HUES6 (cell line): ENCODE measurements around the gene ZNF207.
"Not testable (repeated sequence)": the region's sequence is repeated elsewhere in the genome, so short reads cannot be mapped to it uniquely, and the experiment has no call there.

Experiments
- H3K27ac ChIP-seq: 2 replicates; pipeline ENCODE4 v1.7.0; 2013; ENCODE audit warnings: low read depth, mild to moderate bottlenecking, low read length, inconsistent platforms
- H3K27me3 ChIP-seq: 2 replicates; pipeline ENCODE4 v1.6.1; 2013; ENCODE audit warnings: low read length; ENCODE audit not compliant: control insufficient read depth, insufficient read depth
- H3K36me3 ChIP-seq: 2 replicates; pipeline ENCODE4 v1.6.1; 2013; ENCODE audit warnings: low read length; ENCODE audit not compliant: control insufficient read depth, insufficient read depth
- H3K4me1 ChIP-seq: 2 replicates; pipeline ENCODE4 v1.6.1; 2013; ENCODE audit warnings: low read length; ENCODE audit not compliant: control insufficient read depth, insufficient read depth
- H3K4me3 ChIP-seq: 2 replicates; pipeline ENCODE4 v1.5.1; 2013; ENCODE audit warnings: low read depth, low read length
- H3K9ac ChIP-seq: one replicate; pipeline ENCODE4 v1.6.1; 2013; ENCODE audit warnings: mild to moderate bottlenecking, low read length
- H3K9me3 ChIP-seq: 2 replicates; pipeline ENCODE4 v1.6.1; 2013; ENCODE audit warnings: low read depth, low read length; ENCODE audit not compliant: control insufficient read depth, insufficient read depth

Gene ZNF207

DNA sequence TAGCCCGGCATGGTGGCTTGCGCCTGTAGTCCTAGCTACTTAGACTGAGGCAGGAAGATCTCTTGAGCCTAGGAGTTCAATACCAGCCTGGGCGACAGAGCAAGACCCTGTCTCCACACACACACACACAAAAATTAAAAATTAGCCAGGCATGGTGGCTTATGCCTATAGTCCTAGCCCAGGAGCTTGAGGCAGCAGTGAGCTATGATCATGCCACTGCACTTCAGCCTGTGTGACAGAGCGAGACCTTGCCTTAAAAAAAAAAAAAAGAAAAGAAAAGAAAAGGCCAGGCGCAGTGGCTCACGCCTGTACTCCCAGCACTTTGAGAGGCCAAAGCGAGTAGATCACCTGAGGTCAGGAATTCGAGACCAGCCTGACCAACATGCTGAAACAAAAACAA lies 31.9 kb upstream of the ZNF207 start:
- Histone ChIP-seq H3K4me3 (no peak overlapping the region), H3K27ac (no peak overlapping the region), H3K9ac (no peak overlapping the region)

DNA sequence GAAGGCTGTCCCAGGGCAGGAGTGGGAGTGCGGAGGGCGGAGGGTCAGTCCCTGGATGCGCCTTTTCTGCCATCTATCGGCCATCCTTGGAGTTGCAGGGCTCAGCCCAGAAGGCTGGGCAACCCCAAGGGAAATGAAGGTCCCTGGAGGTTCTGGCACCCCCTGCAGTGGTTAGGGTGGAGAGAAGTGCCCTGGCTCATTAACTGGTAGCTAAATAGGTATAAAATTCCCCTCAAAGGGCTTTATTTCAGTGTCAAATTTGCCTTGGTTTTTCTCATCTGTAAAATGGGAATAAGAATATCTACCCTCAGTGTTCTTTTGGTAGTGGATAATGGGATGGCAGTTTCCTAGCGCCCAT lies 30.4 kb upstream of the ZNF207 start:
- Histone ChIP-seq H3K36me3 (no peaks in the 10 kb centered on the region), H3K27me3 (no peaks in the 10 kb centered on the region), H3K4me3 (no peak overlapping the region), H3K9ac (no peak overlapping the region), H3K27ac (no peak overlapping the region), H3K9me3 (no peaks in the 10 kb centered on the region), H3K4me1 (peaks cover 33% of the 10 kb centered on the region)

More for the DNA sequence above, 31.9 kb upstream of the ZNF207 start:
- no peaks in the 10 kb centered on the region for H3K27me3 ChIP-seq
- no peaks in the 10 kb centered on the region for H3K36me3 ChIP-seq
- H3K9me3 ChIP-seq = no peaks in the 10 kb centered on the region
- peaks cover 19% of the 10 kb centered on the region for H3K4me1 ChIP-seq

DNA sequence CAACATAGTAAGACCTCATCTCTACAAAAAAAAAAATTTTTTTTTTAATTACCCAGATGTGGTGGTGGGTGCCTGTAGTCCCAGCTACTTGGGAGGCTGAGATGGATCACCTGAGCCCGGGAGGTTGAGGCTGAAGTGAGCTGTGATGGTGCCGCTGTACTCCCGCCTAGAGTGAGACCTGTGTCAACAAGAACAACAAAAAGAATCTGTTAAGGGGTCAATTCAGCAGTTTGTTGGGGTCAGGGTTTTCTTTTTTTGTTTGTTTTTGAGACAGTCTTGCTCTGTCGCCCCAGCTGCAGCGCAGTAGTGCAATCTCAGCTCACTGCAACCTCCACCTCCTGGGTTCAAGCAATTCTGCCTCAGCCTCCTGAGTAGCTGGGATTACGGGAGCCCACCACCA lies 29.9 kb upstream of the ZNF207 start:
- H3K27ac ChIP-seq, H3K36me3 ChIP-seq, H3K4me3 ChIP-seq, H3K9me3 ChIP-seq, H3K27me3 ChIP-seq, H3K9ac ChIP-seq: not testable (repeated sequence)
- peaks cover 31% of the 10 kb centered on the region for H3K4me1 ChIP-seq

DNA sequence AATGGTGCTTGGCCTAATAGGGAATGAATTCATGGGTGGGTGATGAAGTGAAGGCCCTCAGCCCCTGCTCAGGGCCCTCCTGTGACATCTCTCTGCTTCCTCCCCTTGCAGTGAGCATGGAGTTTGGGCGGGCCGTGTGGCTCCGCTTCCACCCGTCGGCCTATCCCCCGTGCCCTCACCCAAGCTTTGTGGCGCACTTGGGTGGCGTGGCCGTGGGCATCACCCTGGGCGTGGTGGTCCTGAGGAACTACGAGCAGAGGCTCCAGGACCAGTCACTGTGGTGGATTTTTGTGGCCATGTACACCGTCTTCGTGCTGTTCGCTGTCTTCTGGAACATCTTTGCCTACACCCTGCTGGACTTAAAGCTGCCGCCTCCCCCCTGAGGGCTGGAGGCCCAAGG lies 29.1 kb upstream of the ZNF207 start:
- Histone ChIP-seq H3K9ac (no peak overlapping the region), H3K4me3 (no peak overlapping the region), H3K27ac (no peak overlapping the region), H3K9me3 (no peaks in the 10 kb centered on the region), H3K36me3 (no peaks in the 10 kb centered on the region), H3K27me3 (no peaks in the 10 kb centered on the region), H3K4me1 (peaks cover 24% of the 10 kb centered on the region)

DNA sequence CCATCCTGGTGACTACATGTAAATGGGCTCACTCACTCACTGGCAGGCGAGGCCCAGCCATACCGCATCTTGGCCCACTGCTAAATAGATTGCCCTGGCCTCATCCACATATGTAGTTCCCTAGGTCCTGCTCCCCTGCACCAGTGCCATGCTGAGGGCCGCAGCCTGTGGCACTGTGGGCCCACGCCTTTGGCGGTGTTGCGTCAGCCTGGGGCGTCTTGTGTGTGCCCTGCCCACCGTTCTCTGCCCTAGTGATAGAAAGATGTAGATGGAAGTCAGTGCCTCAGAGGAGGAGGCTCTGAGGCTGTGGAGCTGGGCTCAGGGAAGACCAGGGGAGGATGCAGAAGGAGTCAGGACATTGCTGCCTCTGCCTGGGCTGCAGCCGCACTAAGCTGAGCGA lies 26.9 kb upstream of the ZNF207 start:
- Histone ChIP-seq H3K27ac (no peak overlapping the region), H3K36me3 (no peaks in the 10 kb centered on the region), H3K9me3 (no peaks in the 10 kb centered on the region), H3K4me1 (peaks cover 24% of the 10 kb centered on the region), H3K27me3 (no peaks in the 10 kb centered on the region), H3K9ac (no peak overlapping the region), H3K4me3 (no peak overlapping the region)

DNA sequence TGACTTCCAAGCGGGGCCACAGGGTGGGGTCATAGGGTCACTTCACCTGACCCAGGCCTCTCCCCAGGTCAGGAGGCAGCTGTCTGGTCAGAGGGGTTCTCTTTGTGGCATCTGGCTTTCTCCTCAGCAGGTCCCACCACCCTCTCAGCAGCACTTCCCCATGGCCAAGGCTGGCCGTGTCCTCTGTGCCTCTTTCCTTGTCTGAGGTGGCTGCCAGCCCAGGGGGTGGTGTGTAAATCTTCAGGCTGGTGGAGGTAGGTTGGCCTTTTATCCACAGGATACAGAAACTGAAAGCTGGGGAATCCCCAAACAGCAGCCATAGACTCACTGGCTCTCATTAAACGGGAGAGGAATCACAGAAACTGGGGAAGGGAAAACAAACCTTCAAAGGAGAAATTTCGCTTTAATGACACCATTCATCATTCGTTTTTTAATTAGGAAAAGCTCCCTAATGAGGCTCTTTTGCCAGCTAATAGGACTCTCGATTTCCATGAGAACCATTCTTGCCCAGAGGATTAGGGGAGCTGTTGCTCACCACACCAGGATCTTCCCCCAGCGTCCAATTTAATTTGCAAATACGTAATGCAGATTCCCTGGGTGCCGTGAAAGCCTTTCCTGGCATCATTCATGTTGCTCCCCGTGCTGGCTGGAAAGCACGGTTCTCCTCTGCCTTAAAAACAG lies 26.0 kb upstream of the ZNF207 start:
- Histone ChIP-seq H3K4me3 (no peak overlapping the region), H3K9me3 (no peaks in the 10 kb centered on the region), H3K4me1 (peaks cover 19% of the 10 kb centered on the region), H3K36me3 (no peaks in the 10 kb centered on the region), H3K27ac (no peak overlapping the region), H3K27me3 (no peaks in the 10 kb centered on the region), H3K9ac (no peak overlapping the region)

DNA sequence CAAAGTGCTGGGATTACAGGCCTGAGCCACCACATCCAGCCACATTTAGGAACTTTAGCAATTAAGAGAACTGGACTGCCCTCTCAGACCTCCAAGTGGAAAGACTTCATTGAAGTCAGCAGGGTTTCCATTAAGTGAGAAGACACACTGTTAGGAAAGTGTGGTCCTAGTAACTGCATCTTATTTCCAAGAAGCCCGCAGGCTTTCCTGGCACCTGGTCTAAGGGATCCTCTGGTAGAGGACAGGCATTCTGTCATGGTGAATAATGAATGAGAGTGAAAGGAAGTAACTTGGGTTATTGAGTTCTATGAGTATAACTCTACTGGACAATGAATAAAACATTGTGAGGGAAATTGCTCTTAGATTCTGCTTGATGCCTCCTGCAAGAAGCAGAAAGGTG lies 22.0 kb upstream of the ZNF207 start:
- Histone ChIP-seq H3K27me3 (no peaks in the 10 kb centered on the region), H3K9me3 (no peaks in the 10 kb centered on the region), H3K4me3 (no peak overlapping the region), H3K4me1 (peaks cover 16% of the 10 kb centered on the region), H3K27ac (no peak overlapping the region), H3K36me3 (peaks cover 4% of the 10 kb centered on the region), H3K9ac (no peak overlapping the region)

DNA sequence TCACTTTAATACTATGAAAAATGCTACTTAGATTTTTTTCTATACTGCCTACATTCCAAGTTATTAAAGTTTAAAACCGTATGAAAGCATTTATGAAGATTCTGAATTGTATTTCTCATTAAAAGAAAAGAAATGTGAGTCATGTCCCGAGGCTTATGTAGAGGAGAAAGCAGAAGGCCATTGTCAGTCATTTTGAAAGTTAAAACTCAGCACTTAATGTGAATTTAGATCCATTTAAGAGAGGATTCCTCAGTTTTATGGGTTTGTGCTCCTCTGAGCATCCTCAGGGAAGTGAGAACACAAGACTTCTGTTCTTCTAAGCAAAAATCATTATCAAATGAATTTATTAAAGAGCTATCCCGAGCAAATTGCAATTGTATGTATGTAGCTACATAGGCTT lies 19.8 kb upstream of the ZNF207 start:
- Histone ChIP-seq H3K9me3 (no peaks in the 10 kb centered on the region), H3K27ac (no peak overlapping the region), H3K4me3 (no peak overlapping the region), H3K9ac (no peak overlapping the region), H3K36me3 (peaks cover 26% of the 10 kb centered on the region), H3K4me1 (no peaks in the 10 kb centered on the region), H3K27me3 (no peaks in the 10 kb centered on the region)

DNA sequence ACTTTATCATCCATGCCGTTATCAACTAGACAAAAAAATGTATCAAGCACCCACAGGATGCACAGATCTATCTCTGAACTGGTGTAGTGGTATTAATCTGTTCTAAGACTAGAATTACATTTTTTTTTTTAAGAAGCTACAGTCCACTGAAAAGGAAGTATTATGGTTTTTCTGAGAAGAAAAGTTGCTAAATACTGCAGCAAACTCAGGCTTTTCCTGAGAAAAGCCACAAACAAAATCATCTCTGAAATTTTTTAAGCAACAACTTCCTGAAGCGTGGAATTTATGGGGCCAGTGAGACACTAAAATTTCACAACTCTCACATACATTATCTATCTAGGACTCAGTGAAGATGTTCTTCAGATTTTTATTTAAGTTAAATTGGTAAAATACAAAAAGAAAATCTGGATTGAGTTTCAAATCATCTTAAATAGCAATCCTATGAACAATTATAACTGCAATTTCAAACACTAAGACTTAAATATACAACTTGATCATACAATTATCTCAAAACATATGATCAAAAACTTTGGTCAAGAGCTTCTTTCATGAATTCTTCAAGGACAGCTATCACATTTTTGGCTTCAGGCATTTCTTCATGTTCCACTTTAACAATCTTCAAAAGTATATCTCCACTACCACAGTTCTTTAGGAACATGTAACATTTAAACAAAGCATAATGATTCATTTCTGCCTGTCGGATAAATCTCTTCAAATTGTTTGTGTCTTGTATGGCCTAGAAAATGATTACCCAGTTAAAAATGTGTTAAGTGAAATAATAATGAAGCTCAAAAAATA lies 18.5 kb upstream of the ZNF207 start:
- no peak overlapping the region for H3K27ac ChIP-seq
- H3K9me3 ChIP-seq = no peaks in the 10 kb centered on the region
- H3K9ac ChIP-seq = no peak overlapping the region
- H3K4me1 ChIP-seq = no peaks in the 10 kb centered on the region
- H3K36me3 ChIP-seq = peaks cover 38% of the 10 kb centered on the region
- no peak overlapping the region for H3K4me3 ChIP-seq
- no peaks in the 10 kb centered on the region for H3K27me3 ChIP-seq

DNA sequence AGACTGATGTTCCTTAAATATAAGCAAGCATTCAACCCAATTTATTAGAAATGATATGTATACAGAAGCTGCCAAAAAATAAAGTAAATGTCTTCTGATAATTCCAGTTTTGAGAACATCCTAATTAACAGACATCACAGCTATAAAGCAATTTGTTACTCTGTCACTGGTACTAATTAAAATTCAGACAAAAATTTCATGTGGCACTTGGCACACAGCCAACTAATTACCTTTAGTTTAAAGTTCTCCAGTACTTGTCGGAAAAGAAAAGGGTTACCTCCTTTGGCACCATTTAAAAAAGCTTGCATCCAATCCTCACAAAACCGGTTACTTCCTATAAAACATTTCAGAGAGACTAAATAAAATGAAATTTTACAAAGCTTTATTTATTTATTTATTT lies 16.8 kb upstream of the ZNF207 start:
- Histone ChIP-seq H3K4me3 (no peak overlapping the region), H3K27ac (no peak overlapping the region), H3K27me3 (no peaks in the 10 kb centered on the region), H3K9ac (no peak overlapping the region), H3K9me3 (no peaks in the 10 kb centered on the region), H3K4me1 (no peaks in the 10 kb centered on the region), H3K36me3 (peaks cover 55% of the 10 kb centered on the region)

DNA sequence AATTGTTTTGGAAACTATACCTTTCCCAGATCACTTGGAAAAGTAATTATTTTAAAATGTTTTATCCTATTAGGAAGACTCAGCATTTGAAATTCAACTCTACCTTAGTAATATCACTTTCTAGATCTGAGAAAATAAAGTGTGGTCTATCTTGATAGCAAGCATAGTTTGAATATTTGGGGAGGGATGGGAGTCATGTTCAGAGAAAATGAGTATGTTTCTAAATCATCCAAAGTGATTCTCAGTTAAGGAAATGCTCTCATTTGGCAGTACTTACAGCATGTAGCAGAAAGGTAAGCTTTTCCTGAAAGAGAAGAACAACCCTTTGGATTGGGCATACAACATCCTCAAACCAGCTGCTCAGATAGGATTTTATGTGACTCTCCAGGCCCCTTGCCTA lies 14.9 kb upstream of the ZNF207 start:
- Histone ChIP-seq H3K9me3 (no peaks in the 10 kb centered on the region), H3K9ac (no peak overlapping the region), H3K4me1 (no peaks in the 10 kb centered on the region), H3K4me3 (no peak overlapping the region), H3K27me3 (no peaks in the 10 kb centered on the region), H3K27ac (no peak overlapping the region), H3K36me3 (peaks cover 71% of the 10 kb centered on the region)
